GM21723 (cell line): ENCODE measurements around the gene CCDC51.
"Not testable (repeated sequence)": the region's sequence is repeated elsewhere in the genome, so short reads cannot be mapped to it uniquely, and the experiment has no call there.

Experiments used
- ATAC-seq: cut with Tn5 transposase; IDR thresholded peaks from one replicate; pipeline ENCODE4 v1.9.1; 2021; ENCODE audit warnings: mild to moderate bottlenecking, moderate library complexity; ENCODE audit not compliant: unreplicated experiment

Gene CCDC51

GRCh38 chr3:48407542-48408099 is 32.3 kb downstream of the CCDC51 start:
- no peak for ATAC-seq

- no peak for ATAC-seq
Observed at GRCh38 chr3:48406443-48407431, 33.2 kb downstream of the CCDC51 start.

- no peak for ATAC-seq
Observed at GRCh38 chr3:48405971-48406370, 33.9 kb downstream of the CCDC51 start.

DNA sequence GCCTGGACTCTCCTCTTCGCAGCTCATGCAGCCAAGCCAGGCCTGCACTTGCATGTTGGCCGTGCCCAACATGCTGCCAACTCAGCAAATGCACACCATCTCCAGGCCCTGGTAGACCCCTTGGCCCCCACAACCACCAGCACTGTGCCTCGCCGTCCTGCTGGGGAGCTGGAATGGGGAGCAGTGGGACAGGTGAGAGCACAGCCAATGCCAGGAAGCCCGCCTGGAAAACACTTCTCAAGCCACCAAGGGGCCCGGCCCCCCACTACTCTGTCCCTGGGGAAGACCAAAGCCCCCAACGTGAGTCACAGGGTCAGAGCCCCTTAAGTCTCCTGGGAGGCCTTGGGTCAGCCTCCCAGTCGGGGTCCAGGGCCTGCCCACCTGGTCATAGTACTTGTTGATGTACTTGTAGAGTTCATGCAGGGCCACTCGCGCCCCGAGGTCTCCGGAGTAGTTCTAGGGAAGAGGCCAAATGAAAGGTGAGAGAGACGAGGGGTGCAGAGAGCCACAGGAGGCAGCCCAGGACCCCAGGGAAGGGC is 34.5 kb downstream of the CCDC51 start:
- no peak for ATAC-seq

- no peak for ATAC-seq
Observed at GRCh38 chr3:48404440-48405342, 35.2 kb downstream of the CCDC51 start.

DNA sequence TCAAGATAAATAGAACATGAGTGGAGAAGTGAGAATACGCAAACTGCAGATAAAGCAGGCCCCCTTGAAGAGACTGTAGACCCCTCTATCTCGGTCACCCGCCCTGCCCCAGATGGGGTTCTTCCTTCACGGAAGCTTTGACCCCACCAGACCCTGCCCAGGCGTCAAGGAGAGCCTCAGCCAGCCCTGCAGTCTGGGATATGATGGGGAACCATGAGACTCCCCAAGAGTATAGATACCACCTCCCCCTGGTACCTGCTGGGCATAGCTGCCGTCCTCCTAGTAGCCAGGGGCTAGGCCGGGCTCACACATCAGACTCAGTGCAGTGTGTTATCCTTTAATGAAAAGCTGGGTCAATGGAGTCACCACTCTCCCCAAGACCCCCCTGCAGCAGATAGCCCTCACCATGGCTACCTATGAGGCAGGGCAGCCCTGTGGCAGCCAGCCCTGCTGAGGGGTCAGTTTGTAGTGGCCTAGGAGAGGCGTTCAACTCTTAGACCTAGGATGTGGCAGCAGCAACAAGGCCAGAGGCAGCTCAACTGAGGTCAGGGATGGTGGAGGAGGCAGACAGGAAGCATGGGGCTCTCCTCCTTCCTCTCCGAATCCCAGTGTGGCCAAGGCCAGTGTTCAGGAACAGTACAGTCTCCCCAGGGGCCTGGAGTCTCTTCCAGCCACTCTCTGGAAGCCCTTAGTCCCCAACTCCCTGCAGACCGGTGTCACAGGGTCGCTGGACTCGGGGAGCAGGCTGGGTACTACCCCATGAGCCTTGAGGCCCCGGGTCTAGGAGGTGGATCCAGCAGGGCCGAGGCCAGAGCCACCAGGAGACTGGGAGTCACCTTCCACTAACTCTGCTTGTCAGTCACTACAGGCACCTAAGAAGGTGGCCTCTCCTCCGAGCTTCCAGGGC is 36.1 kb downstream of the CCDC51 start:
- ATAC-seq, result no peak

DNA sequence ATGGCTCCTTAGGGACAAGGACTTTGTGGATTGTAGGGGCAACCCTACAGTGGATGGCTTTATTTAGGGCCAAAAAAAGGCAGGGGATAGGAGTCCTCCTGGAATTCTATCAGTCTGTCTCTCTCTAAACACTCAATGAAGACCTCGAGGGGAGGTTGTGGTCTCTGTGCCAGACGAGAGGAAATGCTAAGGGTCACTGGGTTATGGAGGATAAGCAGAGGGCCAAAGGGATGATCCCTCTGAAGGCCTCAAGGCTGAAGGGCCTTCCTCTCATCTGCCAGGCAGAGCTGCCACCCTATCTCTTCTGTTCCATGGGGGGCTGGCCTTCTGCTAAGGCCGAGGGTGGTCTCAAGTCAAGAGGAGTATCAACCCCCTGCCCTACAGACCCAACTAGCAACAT is 37.0 kb downstream of the CCDC51 start:
- no peak for ATAC-seq

- no peak for ATAC-seq
Observed at GRCh38 chr3:48402281-48402732, 37.6 kb downstream of the CCDC51 start.

DNA sequence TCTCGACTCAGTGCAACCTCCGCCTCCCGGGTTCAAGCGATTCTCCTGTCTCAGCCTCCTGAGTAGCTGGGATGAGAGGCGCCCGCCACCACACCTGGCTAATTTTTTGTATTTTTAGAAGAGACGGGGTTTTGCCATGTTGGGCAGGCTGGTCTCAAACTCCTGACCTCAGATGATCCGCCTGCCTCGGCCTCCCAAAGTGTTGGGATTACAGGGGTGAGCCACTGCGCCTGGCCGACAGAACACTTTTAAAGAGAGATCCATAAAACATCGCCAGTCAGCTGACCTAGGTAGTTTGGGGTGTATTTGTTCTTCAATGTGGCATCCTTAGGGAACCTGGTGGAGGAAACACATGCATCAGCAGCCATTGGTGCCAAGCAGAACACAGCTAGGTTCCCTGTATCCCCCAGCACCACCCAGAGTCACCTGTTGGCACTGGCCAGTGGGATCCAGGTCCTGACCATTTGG is 38.5 kb downstream of the CCDC51 start:
- not testable (repeated sequence) for ATAC-seq

DNA sequence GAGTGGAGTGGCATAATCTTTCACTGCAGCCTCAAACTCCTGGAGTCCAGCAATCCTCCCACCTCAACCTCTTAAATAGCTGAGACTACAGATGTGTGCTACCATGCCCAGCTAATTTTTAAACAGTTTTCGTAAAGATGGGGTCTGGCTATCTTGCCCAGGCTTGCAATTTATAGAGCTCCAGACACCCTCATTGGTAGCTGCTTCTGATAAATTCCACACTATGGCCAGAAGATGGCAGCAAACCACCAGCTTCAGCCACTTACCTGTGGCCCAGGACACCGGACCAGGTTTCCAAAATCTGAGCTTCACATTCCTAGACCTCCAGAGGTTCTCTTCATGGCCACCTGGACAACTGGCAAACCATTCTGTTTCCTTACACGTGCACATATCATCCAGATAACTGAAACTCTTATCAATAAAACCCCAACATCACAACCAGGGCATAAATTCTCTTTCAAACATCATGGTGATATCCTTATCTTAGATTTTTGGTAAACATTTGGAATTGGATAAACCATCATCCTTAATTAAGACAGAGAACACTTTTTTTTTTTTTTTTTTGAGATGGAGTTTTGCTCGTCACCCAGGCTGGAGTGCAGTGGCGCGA is 39.0 kb downstream of the CCDC51 start:
- ATAC-seq, result no peak

GRCh38 chr3:48399387-48400172 is 40.3 kb downstream of the CCDC51 start:
- ATAC-seq, result no peak

GRCh38 chr3:48398701-48399386 is 41.1 kb downstream of the CCDC51 start:
- no peak for ATAC-seq

- no peak for ATAC-seq
Observed at GRCh38 chr3:48397767-48398681, 41.9 kb downstream of the CCDC51 start.

GRCh38 chr3:48395714-48396113 is 44.2 kb downstream of the CCDC51 start:
- ATAC-seq, result no peak

DNA sequence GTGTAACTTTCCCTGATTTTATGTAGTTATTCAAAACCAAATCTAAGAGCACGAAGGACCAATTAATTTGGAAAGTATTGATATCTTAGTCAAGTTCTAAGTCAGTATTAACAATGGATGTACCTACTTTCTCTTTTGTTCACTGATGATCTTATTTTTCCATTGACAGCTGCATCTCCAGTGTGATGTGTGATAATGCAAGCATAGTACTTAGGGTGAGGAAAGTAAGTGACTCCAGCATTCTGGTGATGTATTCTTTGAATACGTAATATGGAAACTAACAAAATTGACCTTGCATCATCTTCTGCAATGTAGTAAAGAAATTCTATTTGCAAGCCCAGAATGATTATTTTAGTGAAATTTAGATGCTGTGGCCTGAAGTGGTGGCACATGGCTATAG is 45.5 kb downstream of the CCDC51 start:
- ATAC-seq, result no peak

DNA sequence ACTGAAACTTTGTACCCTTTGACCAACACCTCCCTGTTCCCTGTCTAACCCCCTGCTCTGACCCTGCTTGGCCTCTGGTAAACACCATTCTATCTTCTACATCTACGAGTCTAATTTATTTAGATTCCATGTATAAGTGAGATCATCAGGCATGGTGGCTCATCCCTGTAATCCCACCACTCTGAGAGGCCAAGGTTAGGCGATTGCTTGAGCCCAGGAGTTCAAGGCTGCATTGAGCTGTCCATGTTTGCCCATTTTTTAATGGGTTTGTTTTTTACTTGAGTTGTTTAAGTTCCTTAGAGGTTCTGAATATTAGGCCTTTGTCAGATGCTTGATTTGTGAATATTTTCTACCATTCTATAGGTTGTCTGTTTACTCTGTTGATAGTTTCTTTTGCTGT is 51.0 kb downstream of the CCDC51 start:
- no peak for ATAC-seq

DNA sequence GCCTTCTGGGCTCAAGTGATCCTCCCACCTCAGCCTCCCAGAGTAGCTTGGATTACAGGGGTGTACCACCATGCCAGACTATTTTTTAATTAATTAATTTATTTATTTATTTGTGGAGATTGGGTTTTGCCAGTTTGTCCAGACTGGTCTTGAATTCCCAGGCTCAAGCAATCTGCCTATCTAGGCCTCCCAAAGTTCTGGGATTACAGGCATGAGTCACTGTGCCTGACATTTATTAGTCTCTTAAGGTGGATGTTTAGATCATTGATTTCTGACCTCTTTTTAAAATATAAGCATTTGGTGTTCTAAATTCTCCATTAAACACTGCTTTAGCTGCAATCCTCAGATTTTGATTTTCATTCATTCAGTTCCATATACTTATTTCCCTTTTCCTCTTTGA is 52.3 kb downstream of the CCDC51 start:
- no peak for ATAC-seq
